HG02798 (cell line): ENCODE measurements around the gene FRAS1.
"Not testable (repeated sequence)": the region's sequence is repeated elsewhere in the genome, so short reads cannot be mapped to it uniquely, and the experiment has no call there.

Source experiments
- ATAC-seq: cut with Tn5 transposase; IDR thresholded peaks from one replicate; pipeline ENCODE4 v1.9.1; 2021; ENCODE audit warnings: mild to moderate bottlenecking; ENCODE audit not compliant: unreplicated experiment, poor library complexity

The FRAS1 gene

DNA sequence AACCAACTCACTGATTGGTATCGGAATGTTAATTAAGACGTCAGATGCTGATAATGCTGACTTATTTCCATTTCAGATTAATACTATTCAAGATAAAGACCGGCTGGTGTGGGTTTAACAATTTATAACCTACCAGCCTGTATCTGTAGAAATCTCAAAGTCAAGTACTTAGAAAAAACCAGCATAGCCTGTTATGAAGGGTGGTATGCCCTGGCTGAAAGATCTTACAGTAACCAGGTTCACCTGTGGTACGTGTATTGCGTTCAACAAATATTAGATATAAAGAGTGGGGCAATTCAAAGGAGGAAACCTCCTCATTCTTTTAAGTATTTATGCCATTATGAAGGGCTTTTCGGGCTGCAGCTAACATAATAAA is 253.6 kb downstream of the FRAS1 start:
- ATAC-seq, result no peak

DNA sequence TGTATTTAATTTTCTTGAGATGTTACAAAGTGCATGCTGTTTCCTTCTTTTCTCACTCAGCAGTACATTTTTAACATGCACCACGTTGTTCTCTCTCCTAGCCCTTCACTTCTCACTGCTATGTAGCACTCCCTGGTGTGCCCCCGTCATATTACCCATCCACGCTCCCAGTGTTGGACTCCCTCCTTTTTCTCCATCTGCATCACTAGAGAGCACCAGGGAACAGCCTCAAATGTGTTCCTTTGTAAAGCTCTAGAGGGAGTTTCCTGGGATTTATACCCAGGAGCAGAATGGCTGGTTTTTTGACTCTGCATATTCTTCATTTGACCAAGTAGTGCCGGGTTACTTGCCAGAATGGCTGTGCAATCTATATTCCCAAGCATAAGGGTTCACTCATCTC is 254.2 kb downstream of the FRAS1 start:
- ATAC-seq, result no peak

DNA sequence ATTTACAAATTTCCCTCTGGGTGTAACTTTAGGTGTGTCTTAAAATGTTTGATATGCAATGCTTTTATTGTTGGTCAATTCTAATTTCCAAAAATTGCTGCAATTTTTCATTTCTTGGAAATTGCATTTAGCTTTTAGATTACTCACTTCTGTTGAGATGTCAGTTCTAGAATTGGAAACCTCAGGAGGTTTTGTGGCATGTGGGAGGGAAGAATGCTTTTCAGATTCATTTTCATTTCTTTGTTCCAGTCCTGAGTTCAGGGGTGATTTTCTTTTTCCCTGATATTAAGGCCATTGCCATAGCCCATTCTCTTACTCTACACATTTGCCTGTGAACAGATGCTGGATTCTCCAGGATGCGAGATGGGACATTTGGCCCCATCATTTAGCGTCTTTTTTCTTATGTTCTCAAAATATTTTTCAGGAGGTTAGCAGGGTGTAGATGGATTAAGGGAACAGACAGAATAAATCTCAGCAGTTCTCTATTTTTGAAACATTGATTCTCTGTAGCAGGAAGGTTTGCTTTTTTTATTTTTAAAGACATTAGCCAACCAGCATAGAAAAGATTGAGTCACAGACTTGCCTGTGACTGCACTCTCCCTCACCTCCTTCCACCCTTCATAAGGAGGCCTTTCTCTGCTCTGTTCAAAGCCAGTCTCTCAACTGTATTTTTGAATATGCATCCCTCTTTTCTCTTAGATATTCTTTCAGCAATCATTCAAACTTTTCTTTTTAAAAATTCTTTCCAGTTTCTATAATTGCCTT is 256.0 kb downstream of the FRAS1 start:
- no peak for ATAC-seq

DNA sequence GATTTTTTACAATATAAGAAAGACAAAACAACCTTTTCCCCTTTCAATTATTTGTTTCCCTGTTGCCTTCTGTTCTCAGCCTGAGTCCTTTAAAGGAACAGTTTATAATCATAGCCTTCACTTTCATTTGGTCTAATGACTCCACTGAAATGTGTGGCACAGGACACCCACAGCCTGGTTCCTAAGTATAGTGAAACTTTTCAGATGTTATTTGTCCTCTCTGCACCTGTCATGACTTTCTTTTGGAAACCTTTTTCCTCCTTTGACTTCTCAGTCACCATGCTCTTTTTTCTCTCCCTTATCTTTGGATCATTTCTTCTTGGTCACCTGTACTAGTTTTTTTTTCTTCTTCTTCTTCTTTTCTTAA is 256.6 kb downstream of the FRAS1 start:
- ATAC-seq, result no peak

DNA sequence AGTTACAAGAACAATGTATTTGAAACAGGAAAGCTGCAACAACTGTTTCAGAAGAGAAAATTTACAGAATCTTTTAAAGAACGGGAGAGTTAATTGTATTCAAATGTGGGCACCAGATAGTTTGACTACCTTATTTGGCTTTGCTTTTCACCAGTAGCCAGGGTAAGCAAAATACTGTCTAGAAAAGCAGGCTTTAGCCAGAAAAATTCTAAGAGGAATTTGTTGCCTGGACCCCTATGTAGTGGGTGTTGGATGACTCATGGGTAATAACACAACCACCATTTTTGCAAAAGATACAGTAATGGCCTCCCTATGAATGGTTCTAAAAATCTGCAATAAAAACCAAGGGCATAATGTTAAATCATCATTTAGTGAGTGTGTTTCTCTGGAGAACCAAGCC is 261.0 kb downstream of the FRAS1 start:
- no peak for ATAC-seq

DNA sequence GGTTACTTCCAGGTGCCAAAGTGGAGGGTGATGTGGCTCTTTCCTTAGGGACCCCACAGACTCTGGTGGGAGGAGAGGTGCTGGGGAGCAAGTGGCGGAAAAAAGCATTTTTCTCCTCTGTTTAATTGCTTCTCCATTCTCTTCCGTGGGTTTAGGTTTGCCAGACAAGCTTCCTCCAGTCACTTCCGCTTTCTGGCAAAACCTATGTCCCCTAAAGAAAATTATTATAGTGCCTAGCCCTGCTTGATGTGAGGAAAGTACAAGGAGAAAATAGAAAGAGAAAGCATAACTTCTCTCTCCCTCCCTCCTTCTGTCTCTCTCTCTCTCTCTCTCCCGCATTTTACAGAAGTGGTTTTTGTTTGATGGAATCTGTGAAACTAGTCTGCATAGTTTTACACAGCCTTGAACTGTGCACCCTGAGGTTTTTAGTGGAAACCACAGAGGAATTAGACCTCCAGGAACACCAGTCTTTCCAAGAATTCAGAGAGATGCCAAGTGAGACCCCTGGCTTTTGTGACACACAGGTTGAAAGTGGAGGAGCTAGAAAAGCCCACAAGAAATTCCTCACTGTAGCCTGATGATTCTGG is 263.3 kb downstream of the FRAS1 start:
- ATAC-seq, result no peak

DNA sequence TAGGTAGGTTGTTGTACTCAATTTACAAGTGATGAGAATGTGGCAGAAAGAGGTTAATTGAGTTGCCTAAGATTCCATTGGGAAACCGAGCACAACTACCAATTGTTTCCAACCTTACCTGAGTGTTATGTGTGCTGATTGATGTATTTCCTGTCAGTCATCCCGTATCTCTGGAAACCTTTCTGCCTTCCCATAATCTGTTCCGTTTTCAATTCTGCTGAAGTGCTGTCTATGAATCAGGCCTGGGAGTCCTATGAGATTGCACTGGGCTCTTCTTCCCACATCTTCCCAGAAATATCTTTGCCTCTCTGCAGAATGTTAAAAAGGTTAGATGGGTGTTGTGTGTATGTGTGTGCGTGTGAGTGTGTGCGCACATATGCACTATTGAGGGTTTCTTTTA is 264.9 kb downstream of the FRAS1 start:
- ATAC-seq, result no peak

DNA sequence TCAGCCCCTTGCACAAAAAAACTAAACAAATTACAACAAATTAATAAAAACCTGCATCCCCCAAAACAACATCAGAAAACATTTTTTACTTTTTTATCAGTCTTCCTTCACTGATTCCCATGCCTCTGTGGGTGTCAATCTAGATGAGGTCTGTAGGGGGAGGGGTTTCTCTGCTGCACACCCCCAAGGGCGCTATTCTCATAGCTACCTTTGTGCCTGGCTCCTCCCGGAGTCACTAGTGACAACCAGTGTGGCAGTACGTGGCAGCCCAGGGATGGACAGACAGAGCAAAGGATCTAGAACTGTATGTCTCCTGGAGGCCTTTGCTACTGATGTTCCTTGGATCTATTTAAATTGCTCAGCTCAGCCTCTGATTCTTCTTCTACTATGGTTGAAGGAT is 266.3 kb downstream of the FRAS1 start:
- ATAC-seq, result no peak

DNA sequence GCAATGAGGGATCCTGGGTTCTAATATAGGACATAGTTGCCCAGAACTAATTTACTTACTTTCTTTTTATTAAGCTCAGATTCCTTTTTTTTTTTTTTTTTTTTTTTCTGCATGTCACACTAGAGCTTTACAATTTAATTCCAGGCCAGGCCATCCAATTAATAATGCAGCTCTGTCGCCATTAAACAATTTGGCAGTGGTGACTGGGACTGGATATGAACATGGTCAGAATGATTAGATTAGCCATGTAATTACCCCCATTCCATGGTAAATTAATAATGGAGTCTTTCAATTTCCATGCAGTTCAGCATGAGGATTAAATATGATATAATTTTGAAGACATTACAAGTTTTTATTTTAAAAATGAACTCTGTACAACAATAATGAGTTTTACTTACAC is 267.5 kb downstream of the FRAS1 start:
- ATAC-seq, result no peak

DNA sequence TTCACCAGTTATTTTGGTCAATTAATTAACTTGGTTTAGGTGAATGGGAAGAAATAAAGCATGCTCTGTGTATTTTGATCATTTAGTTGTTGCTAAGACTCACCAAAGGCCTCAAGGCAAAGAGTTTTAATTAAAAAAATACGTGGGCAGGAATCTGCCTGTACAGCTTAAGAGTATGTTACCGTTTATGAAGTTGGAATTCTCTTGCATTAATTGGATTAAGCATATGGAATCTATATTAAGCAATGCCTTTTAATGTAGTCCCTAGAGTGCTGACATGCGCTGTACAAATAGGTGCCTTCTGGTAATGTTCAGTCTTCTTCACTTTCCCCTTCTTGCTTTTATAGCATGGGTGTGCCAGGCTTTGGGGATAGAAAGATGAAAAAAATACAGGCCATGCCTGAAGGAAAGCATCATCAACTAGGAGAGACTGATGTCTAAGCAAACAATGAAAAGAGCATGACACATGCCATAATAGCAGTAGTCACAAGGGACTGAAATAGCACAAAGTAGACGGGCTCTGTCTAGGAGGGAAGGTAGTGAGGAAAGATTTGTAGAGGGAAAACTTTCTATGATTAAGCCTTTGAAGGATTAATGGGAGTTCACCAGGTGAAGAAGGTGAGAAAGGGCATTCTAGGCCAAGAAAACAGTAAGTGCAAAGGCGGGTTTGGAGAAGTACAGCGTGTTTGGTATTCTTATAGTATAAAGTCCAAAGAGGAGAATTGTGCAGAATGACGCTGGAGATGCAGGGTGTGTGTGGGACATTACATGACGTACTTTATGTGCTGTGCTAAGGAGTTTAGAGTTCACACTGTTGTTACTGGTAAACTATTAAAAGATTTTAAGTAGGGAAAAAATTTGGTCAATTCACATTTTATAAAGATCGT is 268.4 kb downstream of the FRAS1 start:
- ATAC-seq, result no peak

DNA sequence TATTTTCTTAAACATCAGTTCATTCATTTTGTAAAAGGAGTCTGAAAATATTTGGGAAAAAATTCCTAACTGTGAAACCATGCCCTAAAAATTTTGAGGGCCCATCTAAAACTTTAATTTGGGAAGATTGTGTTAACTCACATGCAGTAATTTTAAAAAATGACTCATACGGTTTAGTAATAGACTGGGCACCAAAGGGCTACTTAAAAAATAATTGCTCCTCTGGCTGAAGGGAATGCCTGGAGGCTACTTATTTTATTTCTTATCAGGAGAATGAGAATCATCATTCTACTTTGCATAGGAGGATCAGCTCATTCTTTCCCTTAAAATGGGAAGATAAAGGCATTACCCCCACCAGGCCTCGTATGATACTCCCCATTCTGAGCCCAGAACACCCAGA is 271.5 kb downstream of the FRAS1 start:
- not testable (repeated sequence) for ATAC-seq

DNA sequence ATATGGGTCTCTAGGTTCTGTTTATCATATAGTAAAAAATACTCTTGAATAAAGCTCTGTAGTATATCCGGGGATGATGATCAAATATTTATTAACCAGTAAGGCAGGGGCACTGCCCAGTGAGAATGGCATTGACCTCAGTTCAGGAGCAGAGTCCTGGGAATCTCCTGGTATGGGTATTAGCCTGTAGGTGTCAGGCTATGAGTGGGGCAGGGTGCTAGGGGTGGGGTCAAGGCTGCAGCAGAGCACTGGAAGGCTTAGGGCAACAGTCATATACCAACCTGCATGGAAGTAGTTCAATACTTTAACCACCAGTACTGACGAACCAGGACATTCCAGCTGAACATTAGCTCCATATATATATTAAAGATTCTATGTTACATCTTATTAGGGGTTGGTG is 274.1 kb downstream of the FRAS1 start:
- no peak for ATAC-seq

DNA sequence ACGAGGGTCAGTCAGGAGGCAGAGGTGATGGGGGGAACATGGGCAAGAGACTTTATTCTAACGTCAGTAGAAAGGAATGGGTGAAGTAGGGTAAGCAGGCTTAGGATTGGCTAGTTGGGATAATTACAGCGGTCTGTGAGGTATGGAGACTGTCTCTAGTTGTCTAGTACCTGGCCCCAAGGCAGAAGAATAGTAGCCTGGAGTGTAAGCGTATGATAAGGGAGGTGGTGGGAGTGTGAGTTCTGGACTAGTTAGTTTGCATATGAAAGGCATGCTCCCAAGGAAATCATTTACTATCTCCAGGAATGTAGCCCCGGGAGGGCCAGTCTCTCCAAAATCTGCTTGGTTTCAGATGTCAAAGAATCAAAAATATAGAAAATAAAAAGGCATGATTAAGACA is 274.8 kb downstream of the FRAS1 start:
- ATAC-seq, result no peak

DNA sequence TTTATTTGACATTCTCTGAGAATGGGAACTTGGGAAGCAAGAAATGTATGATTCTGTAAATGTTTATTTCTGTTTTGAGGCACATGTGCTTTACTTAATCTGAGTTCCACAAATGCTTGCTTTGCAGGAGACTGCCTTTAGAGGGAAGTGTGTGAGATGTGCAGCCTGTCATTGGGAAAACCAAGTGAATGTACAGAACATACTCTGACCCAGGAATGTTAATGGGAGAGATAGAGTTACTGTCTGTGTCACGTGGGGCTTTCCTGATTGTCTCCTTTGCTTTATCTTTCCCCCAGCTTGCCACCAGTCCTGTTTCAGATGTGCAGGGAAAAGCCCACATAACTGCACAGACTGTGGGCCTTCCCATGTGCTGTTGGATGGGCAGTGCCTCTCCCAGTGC is 275.9 kb downstream of the FRAS1 start:
- no peak for ATAC-seq

DNA sequence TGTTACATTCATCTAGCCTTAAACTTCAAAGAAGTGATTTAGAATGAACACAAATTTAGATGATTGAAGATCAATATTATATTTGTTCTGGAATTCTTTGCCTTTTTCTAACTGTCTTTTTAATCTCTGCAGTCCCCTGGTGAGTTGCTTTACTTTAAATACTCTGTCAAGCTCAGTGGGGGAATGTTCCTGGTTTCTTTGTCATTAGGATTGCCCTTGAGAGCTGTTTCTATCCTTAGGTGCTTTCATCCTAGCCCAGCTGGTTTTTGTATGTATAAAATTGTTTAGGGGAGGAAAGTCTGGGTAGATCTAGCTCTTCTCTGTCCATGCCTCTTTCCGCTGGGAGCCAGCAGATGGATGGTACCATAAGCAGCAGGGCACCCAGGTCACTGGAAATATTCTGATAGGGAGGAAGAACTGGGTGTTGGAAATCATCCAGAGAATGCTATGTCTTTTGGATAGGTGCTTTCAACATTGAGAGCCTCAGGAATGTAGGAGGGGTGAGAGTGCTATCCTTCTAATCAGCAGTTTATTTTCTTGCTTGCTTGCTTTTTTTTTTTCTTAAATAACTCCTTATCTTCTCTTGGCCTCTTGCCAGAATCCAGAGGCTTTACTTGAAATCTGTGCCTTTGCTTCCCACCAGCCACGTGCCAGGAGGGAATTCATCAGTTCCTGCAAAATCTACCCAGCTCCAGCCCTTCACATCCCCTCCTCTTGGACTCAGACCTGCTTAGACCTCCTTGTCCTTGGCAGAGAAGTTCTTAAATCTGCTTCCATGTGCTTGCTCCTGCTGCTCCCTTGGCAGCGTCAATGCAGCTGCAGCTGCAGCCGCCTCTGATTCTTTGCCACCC is 279.2 kb downstream of the FRAS1 start:
- no peak for ATAC-seq

DNA sequence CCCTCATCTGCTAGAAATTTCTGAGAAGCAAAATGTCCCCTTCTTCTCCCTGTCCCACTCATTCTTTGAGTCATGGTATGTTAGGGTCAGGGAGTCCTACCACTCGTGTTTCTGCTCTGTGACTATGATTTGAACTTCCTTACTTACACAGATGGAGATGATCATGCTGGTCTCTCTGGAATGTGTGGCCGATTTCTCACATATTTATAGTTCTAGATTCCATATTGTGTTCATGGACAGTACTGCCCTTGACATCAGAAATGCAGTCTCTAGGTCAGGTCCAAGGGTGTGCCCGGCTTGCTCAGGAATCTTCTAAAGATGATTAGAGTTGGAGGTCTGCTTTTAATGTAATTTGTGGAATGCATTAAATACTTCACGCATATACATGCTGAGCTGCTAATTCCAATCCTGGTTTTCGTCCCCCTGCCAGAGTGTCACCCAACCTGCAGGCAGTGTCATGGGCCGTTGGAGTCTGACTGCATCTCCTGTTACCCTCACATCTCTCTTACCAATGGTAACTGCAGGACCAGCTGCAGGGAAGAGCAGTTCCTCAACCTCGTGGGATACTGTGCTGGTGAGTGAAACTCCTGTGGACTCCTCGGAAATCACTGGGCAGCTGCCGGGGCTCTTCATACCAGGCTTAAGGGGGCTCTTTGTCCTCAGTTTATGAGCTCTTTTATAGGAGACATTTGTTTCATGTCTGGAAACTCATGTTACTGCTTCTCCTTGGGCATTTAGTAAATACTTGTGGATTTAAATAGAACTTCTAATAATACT is 280.3 kb downstream of the FRAS1 start:
- ATAC-seq, result no peak

DNA sequence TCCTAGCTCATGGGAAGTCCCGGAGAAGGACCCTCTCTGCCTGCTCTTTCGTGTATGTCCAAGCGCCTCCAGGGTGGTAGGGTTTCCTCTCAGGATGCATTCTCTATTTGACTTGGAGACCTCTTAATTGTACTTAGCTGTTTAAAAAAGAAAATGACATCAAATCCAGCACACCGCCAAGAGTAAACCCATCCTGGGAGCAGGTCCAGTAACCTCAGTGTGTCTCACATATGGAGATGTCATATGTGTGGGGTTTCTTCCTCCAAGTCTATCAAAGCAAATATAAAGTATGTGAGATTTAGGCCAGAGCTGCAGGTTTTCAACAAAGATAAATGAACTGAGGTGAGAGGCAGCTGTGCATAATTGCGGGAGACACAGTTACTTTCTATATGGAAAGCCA is 285.0 kb downstream of the FRAS1 start:
- ATAC-seq, result no peak

DNA sequence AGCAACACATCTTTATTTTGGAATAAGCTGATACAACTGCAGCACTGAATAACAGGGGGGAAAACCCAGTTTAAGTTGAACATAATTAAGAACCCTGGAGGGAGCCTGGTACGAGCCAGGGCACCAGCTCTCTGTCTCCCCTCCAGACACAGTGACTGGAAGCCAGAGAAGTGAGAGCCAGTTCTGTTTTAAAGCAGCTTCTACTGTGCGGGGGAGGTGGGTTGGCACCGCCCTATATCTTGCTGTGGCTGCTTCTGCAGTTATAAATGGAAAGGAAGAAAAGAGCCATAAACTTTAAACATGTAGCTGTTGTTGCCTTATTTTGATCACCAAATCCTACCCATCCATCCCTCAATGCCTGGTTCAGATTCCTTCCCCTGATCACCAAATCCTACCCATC is 286.6 kb downstream of the FRAS1 start:
- ATAC-seq, result no peak

DNA sequence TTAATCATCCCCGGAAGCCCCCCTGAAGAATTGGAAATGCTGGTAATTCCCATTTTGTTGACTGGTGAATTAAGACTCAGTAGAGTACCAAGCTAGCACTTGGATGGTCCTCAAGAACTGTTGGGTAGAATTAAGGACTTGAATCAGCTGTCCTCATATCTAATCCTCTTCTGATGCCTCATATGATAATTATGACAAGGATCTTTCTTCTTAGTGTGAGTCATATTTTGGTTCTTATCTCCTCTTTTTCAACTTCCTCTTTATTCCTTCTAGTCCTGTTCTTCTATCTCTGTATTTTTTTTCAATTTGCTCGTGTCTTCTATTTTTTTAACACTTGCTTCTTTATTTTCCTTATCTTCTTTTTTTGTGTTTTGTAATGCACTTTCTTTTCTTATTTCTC is 288.1 kb downstream of the FRAS1 start:
- ATAC-seq, result no peak

DNA sequence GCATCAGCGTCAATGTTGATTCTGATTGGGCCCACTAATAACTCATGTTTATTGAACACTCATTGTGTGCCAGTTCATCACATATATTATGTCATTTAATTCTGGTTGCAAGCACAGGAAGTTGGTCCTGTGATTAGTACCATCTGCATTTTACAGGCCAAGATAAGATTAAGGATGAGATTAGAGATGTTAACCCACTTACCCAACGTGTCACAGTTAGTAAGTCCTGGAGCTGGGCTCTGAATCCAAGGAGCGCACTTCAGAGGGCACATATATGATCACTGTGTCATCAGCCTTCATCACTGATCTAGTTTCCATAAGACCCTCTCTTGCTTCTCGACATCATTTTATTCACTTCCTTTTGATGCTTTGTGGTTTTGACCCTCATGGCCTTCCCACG is 289.1 kb downstream of the FRAS1 start:
- ATAC-seq, result no peak
